Measurements from ENCODE around the gene MTCH2. TPM values are rescaled to one million over a fixed set of nuclear protein-coding genes. Genes with fewer than 3 reads are reported as not detected.

The MTCH2 gene
- polyA plus RNA-seq, 2 donors: 30.5 to 85.7 TPM

GRCh38 chr11:47593934-47594855 lies 48.2 kb downstream of the MTCH2 start, which contains the start of gene C1QTNF4:
C1QTNF4 (minus strand) TSS chr11:47594411; CDS start chr11:47590810, 3,601 bp downstream.
- Histone ChIP-seq H3K4me1 (ENCODE audit: control insufficient read depth in 2 of 2, insufficient read depth in 2 of 2, low read length in 1 of 2) (peaks cover 4 to 5% of the 10 kb centered on the region in 2 donors), H3K4me3 (ENCODE audit: low read depth in 1 of 2, low read length in 2 of 2) (peak within 1 kb of the TSS in 1 of 2 donors; percentile 40), H3K9me3 (ENCODE audit: control insufficient read depth in 2 of 2, insufficient read depth in 1 of 2, low read depth in 1 of 2, low read length in 1 of 2) (peaks cover 3 to 5% of the 10 kb centered on the region in 2 donors), H3K27me3 (ENCODE audit: control insufficient read depth in 1 of 2, insufficient read depth in 2 of 2, low read length in 2 of 2) (peaks cover 0 to 15% of the 10 kb centered on the region in 2 donors), H3K36me3 (ENCODE audit: control insufficient read depth in 2 of 2, insufficient read depth in 2 of 2, low read length in 1 of 2) (no peaks in the 10 kb centered on the region), H3K27ac (ENCODE audit: low read depth in 2 of 2, low read length in 1 of 2) (no peak within 1 kb of the TSS)
- 2 to 4% methylated on average over 47 to 48 of the region's 48 CpGs for WGBS, 2 donors

GRCh38 chr11:47593492-47593933 lies 48.8 kb downstream of the MTCH2 start:
- Histone ChIP-seq H3K4me3 (ENCODE audit: low read depth in 1 of 2, low read length in 2 of 2) (peak overlapping the region in 1 of 2 donors; percentile 40), H3K36me3 (ENCODE audit: control insufficient read depth in 2 of 2, insufficient read depth in 2 of 2, low read length in 1 of 2) (no peaks in the 10 kb centered on the region), H3K27ac (ENCODE audit: low read depth in 2 of 2, low read length in 1 of 2) (no peak overlapping the region), H3K27me3 (ENCODE audit: control insufficient read depth in 1 of 2, insufficient read depth in 2 of 2, low read length in 2 of 2) (peaks cover 0 to 15% of the 10 kb centered on the region in 2 donors), H3K9me3 (ENCODE audit: control insufficient read depth in 2 of 2, insufficient read depth in 1 of 2, low read depth in 1 of 2, low read length in 1 of 2) (peaks cover 3 to 5% of the 10 kb centered on the region in 2 donors), H3K4me1 (ENCODE audit: control insufficient read depth in 2 of 2, insufficient read depth in 2 of 2, low read length in 1 of 2) (peaks cover 4 to 5% of the 10 kb centered on the region in 2 donors)
- 10 to 12% methylated on average over 6 of the region's 6 CpGs for WGBS, 2 donors

GRCh38 chr11:47592970-47593369 lies 49.4 kb downstream of the MTCH2 start:
- Histone ChIP-seq H3K36me3 (ENCODE audit: control insufficient read depth in 2 of 2, insufficient read depth in 2 of 2, low read length in 1 of 2) (peaks cover 0 to under 1% of the 10 kb centered on the region in 2 donors), H3K4me1 (ENCODE audit: control insufficient read depth in 2 of 2, insufficient read depth in 2 of 2, low read length in 1 of 2) (peaks cover 4 to 5% of the 10 kb centered on the region in 2 donors), H3K27ac (ENCODE audit: low read depth in 2 of 2, low read length in 1 of 2) (no peak overlapping the region), H3K27me3 (ENCODE audit: control insufficient read depth in 1 of 2, insufficient read depth in 2 of 2, low read length in 2 of 2) (peaks cover 0 to 15% of the 10 kb centered on the region in 2 donors), H3K9me3 (ENCODE audit: control insufficient read depth in 2 of 2, insufficient read depth in 1 of 2, low read depth in 1 of 2, low read length in 1 of 2) (peaks cover 3 to 5% of the 10 kb centered on the region in 2 donors), H3K4me3 (ENCODE audit: low read depth in 1 of 2, low read length in 2 of 2) (no peak overlapping the region)
- WGBS, 2 donors: 70 to 73% methylated on average over 2 of the region's 2 CpGs

- H3K36me3 ChIP-seq (ENCODE audit: control insufficient read depth in 2 of 2, insufficient read depth in 2 of 2, low read length in 1 of 2): peaks cover 0 to 4% of the 10 kb centered on the region in 2 donors
- peaks cover 0 to 15% of the 10 kb centered on the region in 2 donors for H3K27me3 ChIP-seq (ENCODE audit: control insufficient read depth in 1 of 2, insufficient read depth in 2 of 2, low read length in 2 of 2)
- H3K27ac ChIP-seq (ENCODE audit: low read depth in 2 of 2, low read length in 1 of 2): no peak overlapping the region
- peaks cover 4 to 5% of the 10 kb centered on the region in 2 donors for H3K4me1 ChIP-seq (ENCODE audit: control insufficient read depth in 2 of 2, insufficient read depth in 2 of 2, low read length in 1 of 2)
- 68 to 73% methylated on average over 4 of the region's 4 CpGs for WGBS, 2 donors
- H3K9me3 ChIP-seq (ENCODE audit: control insufficient read depth in 2 of 2, insufficient read depth in 1 of 2, low read depth in 1 of 2, low read length in 1 of 2): peaks cover 0 to 5% of the 10 kb centered on the region in 2 donors
- H3K4me3 ChIP-seq (ENCODE audit: low read depth in 1 of 2, low read length in 2 of 2): no peak overlapping the region
Observed at GRCh38 chr11:47592251-47592650, 50.1 kb downstream of the MTCH2 start.

DNA sequence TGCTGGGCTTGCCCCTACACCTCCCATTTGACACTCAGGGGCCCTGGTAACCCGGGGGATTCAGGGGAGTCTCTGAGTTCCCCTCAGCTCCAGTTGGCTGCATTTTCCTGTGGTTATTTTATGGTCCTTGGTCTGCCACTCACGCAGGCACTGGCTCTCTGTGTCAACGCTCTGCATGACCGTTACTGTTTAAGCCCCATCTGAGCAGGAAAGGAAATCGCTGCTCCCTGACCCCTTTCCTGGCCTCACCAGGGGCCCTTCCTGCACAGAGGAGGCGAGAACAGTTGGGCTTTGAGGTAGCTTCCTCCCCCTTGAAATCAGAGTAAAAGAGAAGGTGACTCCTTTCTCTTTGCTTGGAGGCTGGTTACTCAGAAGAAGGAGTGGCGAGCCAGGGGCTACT lies 50.6 kb downstream of the MTCH2 start:
- peaks cover 0 to 4% of the 10 kb centered on the region in 2 donors for H3K36me3 ChIP-seq (ENCODE audit: control insufficient read depth in 2 of 2, insufficient read depth in 2 of 2, low read length in 1 of 2)
- peaks cover 4 to 8% of the 10 kb centered on the region in 2 donors for H3K4me1 ChIP-seq (ENCODE audit: control insufficient read depth in 2 of 2, insufficient read depth in 2 of 2, low read length in 1 of 2)
- peaks cover 0 to 15% of the 10 kb centered on the region in 2 donors for H3K27me3 ChIP-seq (ENCODE audit: control insufficient read depth in 1 of 2, insufficient read depth in 2 of 2, low read length in 2 of 2)
- 50 to 66% methylated on average over 7 of the region's 7 CpGs for WGBS, 2 donors
- peaks cover 0 to 5% of the 10 kb centered on the region in 2 donors for H3K9me3 ChIP-seq (ENCODE audit: control insufficient read depth in 2 of 2, insufficient read depth in 1 of 2, low read depth in 1 of 2, low read length in 1 of 2)
- H3K27ac ChIP-seq (ENCODE audit: low read depth in 2 of 2, low read length in 1 of 2): no peak overlapping the region
- H3K4me3 ChIP-seq (ENCODE audit: low read depth in 1 of 2, low read length in 2 of 2): no peak overlapping the region

- peak overlapping the region; percentile 4 to 14 for H3K4me3 ChIP-seq (ENCODE audit: low read depth in 1 of 2, low read length in 2 of 2)
- peaks cover 0 to 15% of the 10 kb centered on the region in 2 donors for H3K27me3 ChIP-seq (ENCODE audit: control insufficient read depth in 1 of 2, insufficient read depth in 2 of 2, low read length in 2 of 2)
- H3K9me3 ChIP-seq (ENCODE audit: control insufficient read depth in 2 of 2, insufficient read depth in 1 of 2, low read depth in 1 of 2, low read length in 1 of 2): peaks cover 0 to 5% of the 10 kb centered on the region in 2 donors
- H3K27ac ChIP-seq (ENCODE audit: low read depth in 2 of 2, low read length in 1 of 2): no peak overlapping the region
- H3K4me1 ChIP-seq (ENCODE audit: control insufficient read depth in 2 of 2, insufficient read depth in 2 of 2, low read length in 1 of 2): peaks cover 4 to 8% of the 10 kb centered on the region in 2 donors
- 49 to 50% methylated on average over 121 to 122 of the region's 122 CpGs for WGBS, 2 donors
- H3K36me3 ChIP-seq (ENCODE audit: control insufficient read depth in 2 of 2, insufficient read depth in 2 of 2, low read length in 1 of 2): peaks cover 0 to 9% of the 10 kb centered on the region in 2 donors
Observed at GRCh38 chr11:47589977-47590861, 52.1 kb downstream of the MTCH2 start.

GRCh38 chr11:47589584-47589976 lies 52.8 kb downstream of the MTCH2 start:
- H3K27me3 ChIP-seq (ENCODE audit: control insufficient read depth in 1 of 2, insufficient read depth in 2 of 2, low read length in 2 of 2): peaks cover 0 to 14% of the 10 kb centered on the region in 2 donors
- H3K36me3 ChIP-seq (ENCODE audit: control insufficient read depth in 2 of 2, insufficient read depth in 2 of 2, low read length in 1 of 2): peaks cover 0 to 9% of the 10 kb centered on the region in 2 donors
- peaks cover 0 to 5% of the 10 kb centered on the region in 2 donors for H3K9me3 ChIP-seq (ENCODE audit: control insufficient read depth in 2 of 2, insufficient read depth in 1 of 2, low read depth in 1 of 2, low read length in 1 of 2)
- 47 to 53% methylated on average over 51 of the region's 51 CpGs for WGBS, 2 donors
- peak overlapping the region; percentile 4 to 14 for H3K4me3 ChIP-seq (ENCODE audit: low read depth in 1 of 2, low read length in 2 of 2)
- no peak overlapping the region for H3K27ac ChIP-seq (ENCODE audit: low read depth in 2 of 2, low read length in 1 of 2)
- peaks cover 4 to 8% of the 10 kb centered on the region in 2 donors for H3K4me1 ChIP-seq (ENCODE audit: control insufficient read depth in 2 of 2, insufficient read depth in 2 of 2, low read length in 1 of 2)

DNA sequence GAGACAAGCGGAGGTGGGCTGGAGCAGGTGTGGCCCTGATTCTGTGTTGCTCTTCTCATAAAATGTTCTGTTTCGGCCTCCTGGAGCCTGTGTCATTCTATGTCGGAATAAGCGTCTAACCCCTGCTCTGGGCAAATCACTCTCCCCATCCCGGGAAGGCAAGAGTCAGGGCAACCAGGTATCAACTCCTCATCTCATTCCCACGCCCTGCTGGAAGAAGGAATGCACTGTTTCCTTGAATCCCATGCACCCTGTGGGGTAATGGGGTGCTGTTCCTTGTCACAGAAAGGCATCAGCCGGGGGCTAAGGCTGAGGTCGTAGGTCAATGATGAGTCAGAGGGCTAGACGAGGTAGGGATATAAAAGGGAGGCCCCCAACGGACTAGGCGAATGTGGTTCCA lies 53.2 kb downstream of the MTCH2 start:
- peaks cover 0 to 5% of the 10 kb centered on the region in 2 donors for H3K9me3 ChIP-seq (ENCODE audit: control insufficient read depth in 2 of 2, insufficient read depth in 1 of 2, low read depth in 1 of 2, low read length in 1 of 2)
- 74 to 82% methylated on average over 11 of the region's 11 CpGs for WGBS, 2 donors
- H3K36me3 ChIP-seq (ENCODE audit: control insufficient read depth in 2 of 2, insufficient read depth in 2 of 2, low read length in 1 of 2): peaks cover 4 to 11% of the 10 kb centered on the region in 2 donors
- H3K4me3 ChIP-seq (ENCODE audit: low read depth in 1 of 2, low read length in 2 of 2): no peak overlapping the region
- peaks cover 2 to 7% of the 10 kb centered on the region in 2 donors for H3K4me1 ChIP-seq (ENCODE audit: control insufficient read depth in 2 of 2, insufficient read depth in 2 of 2, low read length in 1 of 2)
- no peak overlapping the region for H3K27ac ChIP-seq (ENCODE audit: low read depth in 2 of 2, low read length in 1 of 2)
- H3K27me3 ChIP-seq (ENCODE audit: control insufficient read depth in 1 of 2, insufficient read depth in 2 of 2, low read length in 2 of 2): peaks cover 0 to 9% of the 10 kb centered on the region in 2 donors
